ENCODE data around the gene NAA20. TPM values are rescaled to one million over a fixed set of nuclear protein-coding genes. Genes with fewer than 3 reads are reported as not detected.

NAA20 gene
- total and polyA plus RNA-seq, 2 of the 13 experiments (the other 11 are each of a cell fraction or from before 2014, with no cell fraction given): 81.9 to 82.8 TPM

DNA sequence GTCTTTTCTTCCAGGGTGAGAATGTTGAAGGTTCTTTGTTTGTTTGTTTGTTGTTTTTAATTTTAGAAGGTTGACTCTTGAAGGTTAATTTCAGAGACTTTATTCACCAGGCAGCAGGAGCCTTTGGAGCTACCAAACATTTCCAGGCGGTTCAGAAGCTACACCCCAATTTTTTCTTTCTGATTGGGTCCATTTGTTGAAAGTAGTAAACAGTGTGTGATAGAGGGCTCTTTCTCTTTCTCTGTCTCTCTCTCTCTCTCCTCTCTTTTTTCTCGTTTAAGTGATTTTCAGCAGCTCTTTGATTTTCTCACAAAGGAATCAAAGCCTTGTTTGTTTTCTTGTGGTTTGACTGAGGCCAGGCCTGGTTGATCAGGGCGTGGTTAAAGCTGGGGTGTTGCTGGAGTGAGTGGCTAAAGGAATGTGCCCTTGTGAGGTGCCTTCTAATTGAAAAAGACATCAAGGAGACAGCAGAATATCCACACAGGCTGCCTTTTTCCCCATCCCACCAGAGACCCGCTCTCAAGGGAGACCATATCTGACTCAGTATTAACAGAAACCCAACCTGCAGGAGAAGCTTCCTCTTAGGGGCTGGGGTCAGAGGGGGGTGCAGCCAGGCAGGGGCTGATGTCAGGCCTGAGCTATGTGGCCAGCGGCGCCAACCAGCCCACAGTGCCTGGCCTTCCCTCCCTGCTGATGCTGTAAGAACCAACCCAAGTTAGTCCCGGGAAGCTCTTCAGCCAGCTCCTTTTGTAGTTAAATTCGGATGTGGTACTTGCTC, 40.4 kb upstream of the NAA20 start:
- ATAC-seq: peak; percentile 82
- intact Hi-C loops (cut with micrococcal nuclease; ENCODE audit: unreplicated experiment) (no loop called here), in situ Hi-C loops (cut with HindIII; ENCODE audit: extremely low pct_ligation_motif_present, low pct_unique_long_range_greater_than_20kb) (no loop called here)
- Histone ChIP-seq H3K27ac (ENCODE audit: extremely low read length, insufficient read depth, low read length) (peak overlapping the region; percentile 1), H2AFZ (ENCODE audit: low read length) (no peak overlapping the region), H4K20me1 (ENCODE audit: insufficient read depth, low read length) (no peaks in the 10 kb centered on the region), H3K4me1 (ENCODE audit: insufficient read depth, low read length) (peaks cover 34% of the 10 kb centered on the region), H3K36me3 (replicated peaks in 1 of 2; ENCODE audit: control insufficient read depth in 1 of 2, insufficient read depth in 2 of 2, low read length in 2 of 2) (no peaks in the 10 kb centered on the region), H3K4me3 (replicated peaks in 1 of 3; ENCODE audit: insufficient read depth in 1 of 3, low read depth in 2 of 3, low read length in 3 of 3) (no peak overlapping the region), H3K79me2 (ENCODE audit: insufficient read depth, low read length) (no peaks in the 10 kb centered on the region), H3K9ac (ENCODE audit: insufficient read depth, low read depth, low read length) (no peak overlapping the region), H3K9me3 (ENCODE audit: low read length) (no peaks in the 10 kb centered on the region), H3K27me3 (ENCODE audit: control insufficient read depth in 1 of 2, insufficient read depth in 2 of 2, low read length in 2 of 2) (no peaks in the 10 kb centered on the region), H3K4me2 (ENCODE audit: low read depth, low read length) (peak overlapping the region; percentile 43)
- FAIRE-seq: peak; percentile 28
- ChIA-PET POLR2A (interaction anchor here (0.7 to 3.0 kb wide), 8 partner anchors 9 to 219 kb away, joined by 3 to 22 read pairs (median 4); partner anchors contain the start of genes CFAP61, CRNKL1 and RIN2), CTCF (ENCODE audit: low intra/inter-chr PET ratio, low total read pairs) (no interaction called here)
- BruUV-seq (replicated peaks): no TSS peak
- DNase-seq (ENCODE audit: low spot score): peak; percentile 90
- WGBS (ENCODE audit: low lambda C conversion rate): 27% methylated on average over 8 of the region's 8 CpGs
- no peak for TF ChIP-seq ZNF749 (CRISPR knock-in tag; IDR thresholded peaks at IDR 0.05; ENCODE audit: borderline replicate concordance)
- TF ChIP-seq, protein P1, sequence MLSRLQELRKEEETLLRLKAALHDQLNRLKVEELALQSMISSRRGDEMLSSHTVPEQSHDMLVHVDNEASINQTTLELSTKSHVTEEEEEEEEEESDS (CRISPR knock-in tag; IDR thresholded peaks at IDR 0.05; ENCODE audit: borderline replicate concordance): no peak
- TF ChIP-seq ZNF703 (CRISPR knock-in tag; IDR thresholded peaks at IDR 0.05; ENCODE audit: borderline replicate concordance): no peak
- 0 out of 2 replicates have a peak, but pooled peaks have one; percentile 24 for TF ChIP-seq FOSL2 (CRISPR knock-in tag; IDR thresholded peaks at IDR 0.05)
- TF ChIP-seq SIN3A (IDR thresholded peaks at IDR 0.05; ENCODE audit: borderline replicate concordance, low read depth, low read length): no peak
- TF ChIP-seq GPN1 (CRISPR knock-in tag; IDR thresholded peaks at IDR 0.05; ENCODE audit: borderline replicate concordance): no peak
- TF ChIP-seq, protein P2, sequence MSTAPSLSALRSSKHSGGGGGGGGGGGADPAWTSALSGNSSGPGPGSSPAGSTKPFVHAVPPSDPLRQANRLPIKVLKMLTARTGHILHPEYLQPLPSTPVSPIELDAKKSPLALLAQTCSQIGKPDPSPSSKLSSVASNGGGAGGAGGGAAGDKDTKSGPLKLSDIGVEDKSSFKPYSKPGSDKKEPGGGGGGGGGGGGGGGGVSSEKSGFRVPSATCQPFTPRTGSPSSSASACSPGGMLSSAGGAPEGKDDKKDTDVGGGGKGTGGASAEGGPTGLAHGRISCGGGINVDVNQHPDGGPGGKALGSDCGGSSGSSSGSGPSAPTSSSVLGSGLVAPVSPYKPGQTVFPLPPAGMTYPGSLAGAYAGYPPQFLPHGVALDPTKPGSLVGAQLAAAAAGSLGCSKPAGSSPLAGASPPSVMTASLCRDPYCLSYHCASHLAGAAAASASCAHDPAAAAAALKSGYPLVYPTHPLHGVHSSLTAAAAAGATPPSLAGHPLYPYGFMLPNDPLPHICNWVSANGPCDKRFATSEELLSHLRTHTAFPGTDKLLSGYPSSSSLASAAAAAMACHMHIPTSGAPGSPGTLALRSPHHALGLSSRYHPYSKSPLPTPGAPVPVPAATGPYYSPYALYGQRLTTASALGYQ (CRISPR knock-in tag; IDR thresholded peaks at IDR 0.05): 0 out of 2 replicates have a peak, but pooled peaks have one; percentile 16
- 0 out of 2 replicates have a peak, but pooled peaks have one; percentile 23 for TF ChIP-seq SAP130 (CRISPR knock-in tag; IDR thresholded peaks at IDR 0.05; ENCODE audit: low read depth)
- TF ChIP-seq NRL (CRISPR knock-in tag; IDR thresholded peaks at IDR 0.05; ENCODE audit: borderline replicate concordance): 0 out of 2 replicates have a peak, but pooled peaks have one; percentile 35
- TF ChIP-seq, protein P3, sequence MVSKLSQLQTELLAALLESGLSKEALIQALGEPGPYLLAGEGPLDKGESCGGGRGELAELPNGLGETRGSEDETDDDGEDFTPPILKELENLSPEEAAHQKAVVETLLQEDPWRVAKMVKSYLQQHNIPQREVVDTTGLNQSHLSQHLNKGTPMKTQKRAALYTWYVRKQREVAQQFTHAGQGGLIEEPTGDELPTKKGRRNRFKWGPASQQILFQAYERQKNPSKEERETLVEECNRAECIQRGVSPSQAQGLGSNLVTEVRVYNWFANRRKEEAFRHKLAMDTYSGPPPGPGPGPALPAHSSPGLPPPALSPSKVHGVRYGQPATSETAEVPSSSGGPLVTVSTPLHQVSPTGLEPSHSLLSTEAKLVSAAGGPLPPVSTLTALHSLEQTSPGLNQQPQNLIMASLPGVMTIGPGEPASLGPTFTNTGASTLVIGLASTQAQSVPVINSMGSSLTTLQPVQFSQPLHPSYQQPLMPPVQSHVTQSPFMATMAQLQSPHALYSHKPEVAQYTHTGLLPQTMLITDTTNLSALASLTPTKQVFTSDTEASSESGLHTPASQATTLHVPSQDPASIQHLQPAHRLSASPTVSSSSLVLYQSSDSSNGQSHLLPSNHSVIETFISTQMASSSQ (IDR thresholded peaks at IDR 0.05; ENCODE audit: low read depth): no peak
- TF ChIP-seq, protein P3 (CRISPR knock-in tag; IDR thresholded peaks at IDR 0.05; ENCODE audit: borderline replicate concordance): 0 out of 2 replicates have a peak, but pooled peaks have one; percentile 23
- peak; percentile 18; the same call in 1 of the 2 replicates for TF ChIP-seq GATAD2A (CRISPR knock-in tag; IDR thresholded peaks at IDR 0.05)
- TF ChIP-seq FOXA1 (IDR thresholded peaks at IDR 0.05): no peak
- TF ChIP-seq FOXA1 (CRISPR knock-in tag; IDR thresholded peaks at IDR 0.05): 0 out of 2 replicates have a peak, but pooled peaks have one; percentile 19
- TF ChIP-seq, protein P4, sequence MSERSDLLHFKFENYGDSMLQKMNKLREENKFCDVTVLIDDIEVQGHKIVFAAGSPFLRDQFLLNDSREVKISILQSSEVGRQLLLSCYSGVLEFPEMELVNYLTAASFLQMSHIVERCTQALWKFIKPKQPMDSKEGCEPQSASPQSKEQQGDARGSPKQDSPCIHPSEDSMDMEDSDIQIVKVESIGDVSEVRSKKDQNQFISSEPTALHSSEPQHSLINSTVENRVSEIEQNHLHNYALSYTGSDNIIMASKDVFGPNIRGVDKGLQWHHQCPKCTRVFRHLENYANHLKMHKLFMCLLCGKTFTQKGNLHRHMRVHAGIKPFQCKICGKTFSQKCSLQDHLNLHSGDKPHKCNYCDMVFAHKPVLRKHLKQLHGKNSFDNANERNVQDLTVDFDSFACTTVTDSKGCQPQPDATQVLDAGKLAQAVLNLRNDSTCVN (CRISPR knock-in tag; IDR thresholded peaks at IDR 0.05; ENCODE audit: borderline replicate concordance): no peak
- no peak for TF ChIP-seq ZNF557 (CRISPR knock-in tag; IDR thresholded peaks at IDR 0.05)
